Heart left ventricle (tissue), 16 donors: ENCODE results near the gene TMEM175. TPM values are rescaled to one million over a fixed set of nuclear protein-coding genes. Genes with fewer than 3 reads are reported as not detected.
A peak's percentile ranks its signal among the peaks of the same experiment; 100 is the strongest.

Experiments
- ATAC-seq, 4 donors: fragments of 200-7000 bp; cut with Tn5 transposase; one replicate each; pipeline ENCODE4 v1.9.1; 2020 to 2022; ENCODE audit warnings: moderate library complexity in 4 of 4, mild to moderate bottlenecking in 3 of 4, moderate number of reproducible peaks in 1 of 4
- DNase-seq, 5 donors: peaks; one replicate each; pipeline ENCODE4 v3.0.0-alpha.2; 2020
- H3K27ac ChIP-seq, 12 donors: fragments of 200-600 bp; sonication (generic) in 4 of 12; one replicate each; pipeline versions ENCODE4 v1.5.0 to v1.8.0; 2016 to 2022; ENCODE audit warnings: mild to moderate bottlenecking in 2 of 12
- H3K27me3 ChIP-seq, 9 donors: fragments of 200-600 bp; sonication (generic) in 2 of 9; one replicate each; pipeline versions ENCODE4 v1.5.1 to v1.8.0; 2016 to 2022; ENCODE audit warnings: mild to moderate bottlenecking in 3 of 9
- H3K36me3 ChIP-seq, 9 donors: fragments of 200-600 bp; sonication (generic) in 2 of 9; one replicate each; pipeline versions ENCODE4 v1.5.0 to v1.8.0; 2018 to 2022; ENCODE audit warnings: mild to moderate bottlenecking in 2 of 9
- H3K4me1 ChIP-seq, 12 donors: fragments of 200-600 bp; sonication (generic) in 4 of 12; one replicate each; pipeline versions ENCODE4 v1.5.0 to v1.8.0; 2016 to 2022; ENCODE audit warnings: mild to moderate bottlenecking in 3 of 12
- H3K4me3 ChIP-seq, 12 donors: fragments of 200-600 bp; sonication (generic) in 4 of 12; one replicate each; pipeline versions ENCODE4 v1.5.0 to v1.8.0; 2017 to 2022; ENCODE audit warnings: mild to moderate bottlenecking in 9 of 12, moderate library complexity in 4 of 12
- H3K9me3 ChIP-seq, 12 donors: fragments of 200-600 bp; sonication (generic) in 4 of 12; one replicate each; pipeline versions ENCODE4 v1.5.0 to v1.8.0; 2016 to 2022; ENCODE audit warnings: mild to moderate bottlenecking in 1 of 12
- CTCF ChIP-seq, 12 donors: fragments of 200-600 bp; sonication (generic) in 4 of 12; IDR thresholded peaks; one replicate each; pipeline versions ENCODE4 v1.5.0 to v1.8.0; 2018 to 2022; ENCODE audit warnings: antibody characterized with exemption in 12 of 12, mild to moderate bottlenecking in 5 of 12
- POLR2A ChIP-seq, 2 donors: fragments of 450-650 bp; IDR thresholded peaks; one replicate each; pipeline ENCODE4 v1.6.1; 2017; ENCODE audit warnings: antibody characterized with exemption in 2 of 2, mild to moderate bottlenecking in 2 of 2, moderate library complexity in 2 of 2
- WGBS, 4 donors: extraction: QIAGEN DNeasy Blood & Tissue Kit in 2 of 4; methylation state at CpG; one replicate each; pipeline versions ENCODE4 v1.1.5 to v1.1.7; 2013 to 2018; 5-methylcytosine and 5-hydroxymethylcytosine counted together
- intact Hi-C, 10 donors: fragments of 100-400 bp; cut with DNase I; formaldehyde crosslinking; loops; one replicate each; pipeline versions ENCODE4 v1.11.1 to v1.14.2; 2022
- polyA plus RNA-seq, 2 donors: library from polyadenylated mRNA; stranded (reverse); fragments of 200-250 nt; gene quantifications; one replicate each; pipeline ENCODE4 v1.2.3, GENCODE V29; 2013
- total RNA-seq, 9 donors: library from RNA; depleted of rRNA in 2 of 9; stranded (reverse); fragments of >200 nt in 2 of 9; fragmentation: NEBNext Ultra II Directional in 3 of 9; extraction: Animal tissue kit (Norgen Biotek cat#: 25700) in 3 of 9; gene quantifications; one replicate each; pipeline versions ENCODE4 v1.1.0 to v1.2.4, GENCODE V29; 2016 to 2023
- donor health status: ischemic (EF 13 %, LVEDD 7.1; RV severe dilation, severe dysfunction).
- donor health status: healthy with polysubstance abuse.
- donor health status: DM: no; HTN: yes; CAD: no.
- donor health status: DM: no; HTN: no; CAD: no.
- donor health status: ischemic (EF 25% LVEDD 6.9; RV normal size, moderate dysfunction).
- donor health status: ischemic (EF 25% LVEDD 5.7; RV mildly dilated, moderate dysfunction).
- donor health status: healthy.
- donor health status: DM: yes; HTN: yes; CAD: no.
- donor health status: ischemic (EF 35%, LVEDD 5.7; RV mildly dilated, moderate dysfunction).
- donor health status: nonischemic (EF 11% LVEDD 7.7; RV severe dilation, severe dysfunction).
- donor health status: DM: yes; HTN: yes; CAD: no.
- donor health status: PGD.
- donor health status: ischemic (EF 29% LVEDD 5.4; RV normal size, mild dysfunction).
- donor health status: nonischemic (EF 23%, LVEDD 6.1; RV moderate dilation, normal function).

TMEM175 gene
- total and polyA plus RNA-seq, 11 donors = 14.2 to 34.6 (median 20.1) TPM

GRCh38 chr4:921830-922331, 10.4 kb upstream of the TMEM175 start:
- 94 to 96% (median 95%) methylated on average over 17 of the region's 17 CpGs for WGBS, 4 donors
- ATAC-seq = no peak
- no peak for TF ChIP-seq POLR2A (IDR thresholded peaks at IDR 0.05)
- no peak for TF ChIP-seq CTCF (IDR thresholded peaks at IDR 0.05)
- DNase-seq = no peak
- Histone ChIP-seq H3K27me3 (no peaks in the 10 kb centered on the region), H3K4me3 (no peak overlapping the region), H3K36me3 (peaks cover 0 to 5% (median 0%) of the 10 kb centered on the region in 9 donors), H3K27ac (no peak overlapping the region), H3K4me1 (peaks cover 0 to 38% (median 6%) of the 10 kb centered on the region in 12 donors), H3K9me3 (peaks cover 0 to 7% (median 0%) of the 10 kb centered on the region in 12 donors)
- intact Hi-C loops = no loop called here

GRCh38 chr4:924107-925096, 7.9 kb upstream of the TMEM175 start:
- Histone ChIP-seq H3K9me3 (no peaks in the 10 kb centered on the region), H3K36me3 (peaks cover 0 to 5% (median 0%) of the 10 kb centered on the region in 9 donors), H3K4me1 (peaks cover 0 to 43% (median 13%) of the 10 kb centered on the region in 12 donors), H3K4me3 (no peak overlapping the region), H3K27me3 (no peaks in the 10 kb centered on the region), H3K27ac (no peak overlapping the region)
- intact Hi-C loops = no loop called here
- ATAC-seq = peak in 3 of 4 donors; percentile 33 to 47 (median 44)
- no peak for DNase-seq
- WGBS, 4 donors = 71 to 73% (median 72%) methylated on average over 18 of the region's 18 CpGs
- TF ChIP-seq POLR2A (IDR thresholded peaks at IDR 0.05) (no peak), CTCF (IDR thresholded peaks at IDR 0.05) (no peak)

GRCh38 chr4:925171-925570, 7.1 kb upstream of the TMEM175 start:
- peaks cover 0 to 50% (median 20%) of the 10 kb centered on the region in 12 donors for H3K4me1 ChIP-seq
- peaks cover 0 to 5% (median 0%) of the 10 kb centered on the region in 9 donors for H3K36me3 ChIP-seq
- no peak for TF ChIP-seq POLR2A (IDR thresholded peaks at IDR 0.05)
- no peak for TF ChIP-seq CTCF (IDR thresholded peaks at IDR 0.05)
- 85 to 94% (median 89%) methylated on average over 7 to 9 of the region's 9 CpGs for WGBS, 4 donors
- no peaks in the 10 kb centered on the region for H3K9me3 ChIP-seq
- intact Hi-C loops = no loop called here
- no peak overlapping the region for H3K4me3 ChIP-seq
- H3K27ac ChIP-seq = no peak overlapping the region
- H3K27me3 ChIP-seq = no peaks in the 10 kb centered on the region
- DNase-seq (no peak), ATAC-seq (peak in 1 of 4 donors; percentile 22)
